Type B pancreatic cell (in vitro differentiated cells): ENCODE data around the gene VSIR. TPM values are rescaled to one million over a fixed set of nuclear protein-coding genes. Genes with fewer than 3 reads are reported as not detected.

ENCODE experiments used
- DNase-seq: peaks from one replicate; pipeline ENCODE4 v3.0.0; 2021; ENCODE audit warnings: mixed read lengths; ENCODE audit not compliant: unreplicated experiment; ENCODE audit errors: extremely low spot score
- H3K27ac Mint-ChIP-seq: 2 replicates; pipeline ENCODE4 v1.8.0; 2021; ENCODE audit warnings: mild to moderate bottlenecking, mixed read lengths
- H3K27me3 Mint-ChIP-seq: 2 replicates; pipeline ENCODE4 v1.8.0; 2021; ENCODE audit warnings: mixed read lengths
- H3K36me3 Mint-ChIP-seq: 2 replicates; pipeline ENCODE4 v1.8.0; 2021; ENCODE audit warnings: mixed read lengths
- H3K4me1 Mint-ChIP-seq: one replicate; pipeline ENCODE4 v1.8.0; 2021; ENCODE audit warnings: mixed read lengths; ENCODE audit not compliant: unreplicated experiment
- H3K4me3 Mint-ChIP-seq: 2 replicates; pipeline ENCODE4 v1.8.0; 2021; ENCODE audit warnings: mild to moderate bottlenecking, mixed read lengths
- H3K9me3 Mint-ChIP-seq: 2 replicates; pipeline ENCODE4 v1.8.0; 2021; ENCODE audit warnings: mixed read lengths
- CTCF ChIP-seq: fragments of 200-600 bp; sonication (generic); conservative IDR thresholded peaks from 2 replicates; pipeline ENCODE4 v1.5.0; 2021; ENCODE audit warnings: antibody characterized with exemption, mild to moderate bottlenecking
- total RNA-seq: library from RNA; stranded (reverse); gene quantifications from 2 replicates; pipeline ENCODE4 v1.2.1, GENCODE V29; 2021; ENCODE audit warnings: low replicate concordance

VSIR gene
- total RNA-seq, 1 donor from 2014 or later: 47.0 TPM

DNA sequence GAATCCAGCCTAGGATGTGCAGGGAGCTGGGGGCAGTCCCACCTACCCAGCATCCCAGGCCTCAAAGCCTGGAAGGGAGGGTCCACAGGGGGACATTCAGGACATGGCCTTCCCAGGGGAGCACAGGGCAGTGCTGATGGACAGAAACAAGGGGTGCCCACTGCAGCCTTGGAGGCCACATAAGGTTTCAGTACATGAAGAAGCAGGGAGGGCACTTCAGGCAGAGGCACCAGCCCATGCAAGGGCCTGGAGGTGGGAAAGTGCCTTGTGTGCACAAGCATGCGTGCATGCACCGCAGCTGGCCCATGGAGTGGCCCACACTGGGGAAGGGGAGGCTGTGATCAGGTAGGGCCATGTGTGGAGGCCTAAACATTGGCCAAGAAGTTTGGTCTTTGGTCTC lies 62.8 kb downstream of the VSIR start:
- no peak for TF ChIP-seq CTCF
- no peaks in the 10 kb centered on the region for H3K27me3 Mint-ChIP-seq
- peaks cover 14% of the 10 kb centered on the region for H3K4me1 Mint-ChIP-seq

GRCh38 chr10:71708897-71709882 lies 64.1 kb downstream of the VSIR start:
- no peak for TF ChIP-seq CTCF
- H3K4me3 Mint-ChIP-seq: no peak overlapping the region
- H3K9me3 Mint-ChIP-seq: no peaks in the 10 kb centered on the region
- no peak for DNase-seq
- peaks cover 11% of the 10 kb centered on the region for H3K4me1 Mint-ChIP-seq
- no peaks in the 10 kb centered on the region for H3K36me3 Mint-ChIP-seq
- no peaks in the 10 kb centered on the region for H3K27me3 Mint-ChIP-seq
- no peak overlapping the region for H3K27ac Mint-ChIP-seq

More for the DNA sequence above, 62.8 kb downstream of the VSIR start:
- Mint-ChIP-seq H3K9me3 (no peaks in the 10 kb centered on the region), H3K4me3 (no peak overlapping the region), H3K27ac (no peak overlapping the region), H3K36me3 (no peaks in the 10 kb centered on the region)
- DNase-seq: no peak

DNA sequence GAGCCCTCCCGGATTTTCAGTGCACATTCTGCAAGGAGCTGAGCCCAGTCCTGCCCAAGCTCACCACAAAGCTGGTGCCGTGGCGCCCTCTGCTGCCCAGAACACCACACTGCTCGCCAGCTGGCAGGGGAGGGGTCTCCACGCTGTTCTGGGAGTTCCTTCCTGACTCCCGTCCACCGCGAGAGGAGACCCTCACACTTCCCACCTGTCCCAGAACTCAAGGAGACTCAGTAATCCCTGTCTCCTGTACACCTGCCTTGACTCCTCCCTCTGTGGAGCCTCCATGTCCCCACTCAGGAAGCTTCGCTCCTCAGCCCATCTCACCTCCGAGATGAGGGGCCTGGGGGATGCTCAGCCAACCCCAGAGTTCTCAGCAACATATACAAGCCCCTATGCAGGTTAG lies 65.0 kb downstream of the VSIR start:
- no peaks in the 10 kb centered on the region for H3K27me3 Mint-ChIP-seq
- TF ChIP-seq CTCF: peak; percentile 96
- H3K36me3 Mint-ChIP-seq: no peaks in the 10 kb centered on the region
- no peaks in the 10 kb centered on the region for H3K9me3 Mint-ChIP-seq
- peaks cover 5% of the 10 kb centered on the region for H3K4me1 Mint-ChIP-seq
- DNase-seq: peak; percentile 84
- no peak overlapping the region for H3K27ac Mint-ChIP-seq
- H3K4me3 Mint-ChIP-seq: no peak overlapping the region

DNA sequence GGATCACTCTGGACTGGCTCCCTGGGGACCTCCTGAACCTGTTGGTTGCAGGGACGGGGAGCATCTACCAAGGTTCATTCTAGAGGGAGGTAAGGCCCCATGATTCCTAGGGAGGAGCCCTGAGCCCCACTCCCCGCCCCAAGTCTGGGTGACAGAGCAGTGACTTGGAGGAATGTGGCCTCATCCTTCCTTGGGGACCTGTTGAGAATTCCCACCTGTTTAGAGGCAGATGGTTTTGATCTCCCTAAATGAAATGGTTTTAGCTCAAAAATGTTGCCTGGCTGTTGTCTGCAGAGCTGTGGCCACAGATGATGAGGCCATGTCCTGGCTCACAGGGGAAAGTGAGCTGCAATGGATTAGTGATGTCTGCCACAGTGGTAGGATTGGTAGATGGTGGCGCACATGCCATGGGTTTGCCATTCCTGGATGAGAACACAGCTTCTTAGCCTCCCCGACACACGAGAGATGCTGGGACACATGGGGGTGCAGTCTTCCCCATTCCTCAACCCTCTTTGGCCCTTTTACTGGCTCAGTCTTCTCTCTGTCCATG lies 66.0 kb downstream of the VSIR start:
- H3K36me3 Mint-ChIP-seq: no peaks in the 10 kb centered on the region
- no peak overlapping the region for H3K27ac Mint-ChIP-seq
- H3K9me3 Mint-ChIP-seq: no peaks in the 10 kb centered on the region
- peaks cover 5% of the 10 kb centered on the region for H3K4me1 Mint-ChIP-seq
- no peak overlapping the region for H3K4me3 Mint-ChIP-seq
- no peak for TF ChIP-seq CTCF
- H3K27me3 Mint-ChIP-seq: no peaks in the 10 kb centered on the region
- DNase-seq: no peak

DNA sequence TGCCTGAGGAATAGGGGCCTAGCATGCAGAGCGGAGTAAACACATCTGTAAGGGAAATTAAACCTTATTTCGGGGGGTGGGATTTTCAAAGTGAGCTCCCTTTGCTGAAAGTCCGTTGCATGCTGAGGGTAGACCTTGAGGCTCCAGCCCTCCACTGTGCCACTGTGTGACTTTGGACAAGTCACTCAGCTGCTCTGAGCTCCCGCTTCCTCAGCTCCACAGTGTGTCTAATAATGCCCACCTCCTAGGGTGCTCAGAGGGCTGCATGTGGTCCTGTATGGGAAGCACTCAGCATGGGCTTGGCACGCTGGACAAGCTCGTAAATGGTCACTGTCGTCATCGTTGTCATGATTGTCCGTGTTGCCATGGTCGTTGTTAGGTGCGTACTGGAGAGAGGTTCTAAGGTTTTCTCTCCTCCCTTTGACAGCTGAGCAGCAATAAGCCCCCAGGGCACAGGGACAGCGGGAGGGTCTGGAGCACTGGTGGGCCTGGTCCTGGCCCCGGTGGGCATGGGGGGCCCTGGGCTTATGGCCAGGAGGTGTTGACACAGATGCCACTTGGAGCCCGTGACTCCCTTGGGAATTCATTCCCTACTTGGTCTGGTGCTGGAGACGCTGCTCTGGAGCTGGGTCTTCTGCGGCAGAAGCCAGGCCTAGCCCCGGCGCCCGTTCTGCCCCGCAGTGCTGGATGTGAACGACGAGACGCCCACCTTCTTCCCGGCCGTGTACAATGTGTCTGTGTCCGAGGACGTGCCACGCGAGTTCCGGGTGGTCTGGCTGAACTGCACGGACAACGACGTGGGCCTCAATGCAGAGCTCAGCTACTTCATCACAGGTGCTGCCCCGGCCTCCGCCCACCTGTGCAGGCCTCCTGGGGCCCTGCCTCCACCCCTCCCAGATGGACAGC lies 66.9 kb downstream of the VSIR start:
- Mint-ChIP-seq H3K27me3 (no peaks in the 10 kb centered on the region), H3K36me3 (no peaks in the 10 kb centered on the region), H3K27ac (no peak overlapping the region), H3K9me3 (no peaks in the 10 kb centered on the region), H3K4me1 (no peaks in the 10 kb centered on the region), H3K4me3 (no peak overlapping the region)
- no peak for TF ChIP-seq CTCF
- DNase-seq: no peak
